ENCODE results near the gene TCF7. TPM values are rescaled to one million over a fixed set of nuclear protein-coding genes. Genes with fewer than 3 reads are reported as not detected.

TCF7 gene
- total RNA-seq, 1 donor from 2014 or later, result 2.2 TPM

GRCh38 chr5:134106991-134107701 is 7.3 kb upstream of the TCF7 start:
- DNase-seq, result peak; percentile 18
- intact Hi-C loops (cut with DNase I), result no loop called here
- ATAC-seq (ENCODE audit: poor library complexity), result no peak

- ATAC-seq (ENCODE audit: poor library complexity), result no peak
- intact Hi-C loops (cut with DNase I), result no loop called here
- no peak for DNase-seq
These were observed 6.7 kb upstream of the TCF7 start for GRCh38 chr5:134107779-134108178.

GRCh38 chr5:134110382-134110781 is 4.1 kb upstream of the TCF7 start:
- intact Hi-C loops (cut with DNase I), result no loop called here
- no peak for DNase-seq
- no peak for ATAC-seq (ENCODE audit: poor library complexity)

- ATAC-seq (ENCODE audit: poor library complexity) (no peak), DNase-seq (no peak)
- intact Hi-C loops (cut with DNase I), result no loop called here
These were observed 2.5 kb upstream of the TCF7 start for GRCh38 chr5:134111741-134112647.

- intact Hi-C loops (cut with DNase I), result no loop called here
- ATAC-seq (ENCODE audit: poor library complexity) (no peak), DNase-seq (no peak)
These were observed 1.6 kb upstream of the TCF7 start for GRCh38 chr5:134112726-134113362.

- ATAC-seq (ENCODE audit: poor library complexity), result no peak
These were observed 1.1 kb upstream of the TCF7 start for GRCh38 chr5:134113363-134113889.

GRCh38 chr5:134114886-134115805 is 665 bp downstream of the TCF7 start:
- no peak for ATAC-seq (ENCODE audit: poor library complexity)
- intact Hi-C loops (cut with DNase I), result no loop called here
- DNase-seq, result no peak

More at GRCh38 chr5:134113363-134113889, 1.1 kb upstream of the TCF7 start:
- intact Hi-C loops (cut with DNase I), result no loop called here
- DNase-seq, result no peak

- no peak for DNase-seq
- intact Hi-C loops (cut with DNase I), result no loop called here
- no peak for ATAC-seq (ENCODE audit: poor library complexity)
These were observed 1.3 kb downstream of the TCF7 start for GRCh38 chr5:134115806-134116175.

- ATAC-seq (ENCODE audit: poor library complexity) (no peak), DNase-seq (no peak)
- intact Hi-C loops (cut with DNase I), result no loop called here
These were observed 1.8 kb downstream of the TCF7 start for GRCh38 chr5:134116286-134116685.

- peak; percentile 26 for ATAC-seq (ENCODE audit: poor library complexity)
- intact Hi-C loops (cut with DNase I), result no loop called here
These were observed 2.6 kb downstream of the TCF7 start for GRCh38 chr5:134116789-134117761.

GRCh38 chr5:134118212-134118835 is 3.8 kb downstream of the TCF7 start:
- intact Hi-C loops (cut with DNase I), result no loop called here
- ATAC-seq (ENCODE audit: poor library complexity), result no peak
- DNase-seq, result no peak

More at GRCh38 chr5:134116789-134117761, 2.6 kb downstream of the TCF7 start:
- DNase-seq, result no peak

- intact Hi-C loops (cut with DNase I), result no loop called here
- DNase-seq (no peak), ATAC-seq (ENCODE audit: poor library complexity) (no peak)
These were observed 5.2 kb downstream of the TCF7 start for GRCh38 chr5:134119720-134120119.

GRCh38 chr5:134120386-134121138 is 6.1 kb downstream of the TCF7 start:
- intact Hi-C loops (cut with DNase I), result no loop called here
- DNase-seq (no peak), ATAC-seq (ENCODE audit: poor library complexity) (no peak)

GRCh38 chr5:134122530-134122929 is 8.0 kb downstream of the TCF7 start:
- no peak for ATAC-seq (ENCODE audit: poor library complexity)
- no peak for DNase-seq

GRCh38 chr5:134123360-134123759 is 8.9 kb downstream of the TCF7 start:
- ATAC-seq (ENCODE audit: poor library complexity) (no peak), DNase-seq (no peak)
- intact Hi-C loops (cut with DNase I), result no loop called here

More at GRCh38 chr5:134122530-134122929, 8.0 kb downstream of the TCF7 start:
- intact Hi-C loops (cut with DNase I), result no loop called here

All from Right ventricle myocardium superior (tissue), 1 donor.